AML-193 (cell line): Measurements from ENCODE around the gene MBD3L5.
"Not testable (repeated sequence)": the region's sequence is repeated elsewhere in the genome, so short reads cannot be mapped to it uniquely, and the experiment has no call there.

ENCODE experiments used
- DNase-seq, 2 experiments: peaks; one replicate each; lab custom pipeline; 2025; lab: John Stamatoyannopoulos, UW

MBD3L5 gene

DNA sequence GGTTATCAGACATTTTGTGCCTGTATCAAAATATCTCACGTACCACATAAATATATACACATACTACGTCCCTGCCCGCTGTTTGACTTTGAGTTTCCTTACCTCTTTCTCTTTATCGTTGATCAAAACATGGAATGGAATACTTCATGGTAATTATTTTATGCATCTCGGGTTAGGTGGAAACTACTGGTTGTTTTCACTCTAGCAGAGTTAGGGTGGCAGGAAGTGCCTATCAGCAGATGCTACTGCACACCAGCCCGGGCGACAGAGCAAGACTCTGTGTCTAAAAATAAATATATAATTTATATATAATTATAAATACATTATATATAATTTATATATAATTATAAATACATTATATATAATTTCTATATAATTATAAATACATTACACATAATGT, 22.5 kb downstream of the MBD3L5 start:
- not testable (repeated sequence) for DNase-seq

DNA sequence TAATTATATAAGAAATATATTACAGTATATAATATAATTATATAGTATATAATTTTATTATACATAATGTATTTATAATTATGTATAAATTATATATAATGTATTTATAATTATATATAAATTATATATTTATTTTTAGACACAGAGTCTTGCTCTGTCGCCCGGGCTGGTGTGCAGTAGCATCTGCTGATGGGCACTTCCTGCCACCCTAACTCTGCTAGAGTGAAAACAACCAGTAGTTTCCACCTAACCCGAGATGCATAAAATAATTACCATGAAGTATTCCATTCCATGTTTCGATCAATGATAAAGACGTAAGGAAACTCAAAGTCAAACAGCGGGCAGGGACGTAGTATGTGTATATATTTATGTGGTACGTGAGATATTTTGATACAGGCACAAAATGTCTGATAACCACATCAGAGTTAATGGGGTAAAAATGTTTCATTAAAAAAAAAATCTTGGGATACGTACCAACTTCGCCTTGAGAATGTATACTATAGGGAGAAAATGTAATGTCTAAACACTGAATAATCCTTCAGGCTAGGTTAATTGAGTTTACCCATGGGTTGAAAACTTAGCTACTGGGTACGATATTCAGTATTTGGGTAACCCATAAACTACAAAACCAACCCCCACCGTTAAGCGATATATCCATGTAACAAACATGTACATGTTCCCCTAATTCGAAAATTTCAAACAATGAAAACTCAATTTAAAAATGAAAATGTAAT, 24.4 kb downstream of the MBD3L5 start:
- DNase-seq: not testable (repeated sequence)

DNA sequence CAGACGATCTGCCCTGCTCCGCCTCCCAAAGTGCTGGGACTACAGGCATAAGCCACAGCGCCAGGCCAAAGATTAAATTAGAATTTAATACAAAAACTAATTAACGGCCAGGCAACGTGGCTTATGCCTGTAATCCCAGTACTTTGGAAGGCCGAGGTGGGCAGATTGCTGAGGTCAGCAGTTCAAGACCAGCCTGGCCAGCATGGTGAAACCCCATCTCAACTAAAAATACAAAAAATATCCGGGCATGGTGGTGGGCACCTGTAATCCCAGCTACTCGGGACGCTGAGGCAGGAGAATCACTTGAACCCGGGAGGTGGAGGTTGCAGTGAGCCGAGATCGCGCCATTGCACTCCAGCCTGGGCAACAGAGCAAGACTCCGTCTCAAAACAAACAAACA, 25.3 kb downstream of the MBD3L5 start:
- not testable (repeated sequence) for DNase-seq

DNA sequence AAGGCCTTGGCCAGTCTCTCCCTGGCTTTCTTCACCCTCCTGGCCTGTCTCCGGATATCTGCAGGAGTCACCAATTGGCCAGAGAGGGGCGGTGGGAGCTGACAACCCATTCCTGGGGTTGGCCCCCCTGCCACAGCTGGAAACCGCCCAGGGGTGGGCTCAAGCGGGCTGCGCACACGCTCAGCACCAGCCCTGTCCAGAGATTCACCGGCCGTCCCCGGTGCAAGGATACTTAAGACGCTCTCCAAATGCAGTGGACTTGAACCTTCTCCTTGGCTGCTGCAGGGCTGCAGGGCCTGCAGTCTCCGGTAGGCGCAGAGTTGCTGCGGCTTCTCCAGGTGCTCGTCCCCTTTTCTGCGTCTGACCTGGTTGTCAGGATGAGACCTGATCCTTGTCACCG, 26.0 kb downstream of the MBD3L5 start:
- not testable (repeated sequence) for DNase-seq

DNA sequence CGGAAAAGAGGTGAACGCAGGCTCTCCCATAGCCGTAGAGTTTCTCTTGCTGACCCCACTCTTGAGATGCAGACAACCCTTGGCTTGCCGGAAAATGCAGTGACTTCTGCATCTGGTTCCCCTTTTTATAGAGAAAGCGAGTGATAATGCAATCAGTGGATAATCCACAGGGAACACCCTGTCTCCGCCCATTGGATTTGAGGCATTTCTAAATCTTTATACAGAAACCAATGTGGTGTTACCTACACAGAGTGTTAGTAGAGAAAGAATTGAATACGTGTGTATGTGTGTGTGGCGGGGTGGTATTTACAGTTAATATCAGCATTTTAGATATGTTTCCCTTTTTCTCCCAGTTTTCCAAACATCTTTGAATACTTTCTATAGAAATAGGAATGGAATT, 28.2 kb downstream of the MBD3L5 start, which contains the start of gene MBD3L3:
TSS of gene MBD3L3 (minus strand) at position 101 of the 400 bp plus-strand sequence. CDS start at position 30, 71 bp downstream.
- DNase-seq: not testable (repeated sequence)

DNA sequence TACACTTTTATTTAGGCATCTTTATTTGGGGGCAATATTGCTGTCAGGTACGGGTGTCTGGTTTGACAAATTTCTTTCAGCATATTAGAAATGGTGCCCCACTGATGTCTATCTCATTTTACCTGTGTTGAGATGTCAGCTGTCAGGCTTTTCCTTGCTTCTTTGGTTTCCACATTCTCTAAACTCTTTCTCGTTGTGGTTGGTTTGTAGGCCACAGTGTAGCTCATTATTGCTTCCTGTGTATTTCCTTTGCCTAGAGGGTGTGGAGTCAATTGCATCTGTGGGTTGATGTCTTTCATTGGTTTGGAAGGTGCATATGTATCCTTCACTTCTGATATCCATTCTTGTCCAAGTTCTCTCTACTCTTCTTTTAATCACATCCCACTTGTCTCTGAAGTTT, 29.6 kb downstream of the MBD3L5 start:
- not testable (repeated sequence) for DNase-seq

DNA sequence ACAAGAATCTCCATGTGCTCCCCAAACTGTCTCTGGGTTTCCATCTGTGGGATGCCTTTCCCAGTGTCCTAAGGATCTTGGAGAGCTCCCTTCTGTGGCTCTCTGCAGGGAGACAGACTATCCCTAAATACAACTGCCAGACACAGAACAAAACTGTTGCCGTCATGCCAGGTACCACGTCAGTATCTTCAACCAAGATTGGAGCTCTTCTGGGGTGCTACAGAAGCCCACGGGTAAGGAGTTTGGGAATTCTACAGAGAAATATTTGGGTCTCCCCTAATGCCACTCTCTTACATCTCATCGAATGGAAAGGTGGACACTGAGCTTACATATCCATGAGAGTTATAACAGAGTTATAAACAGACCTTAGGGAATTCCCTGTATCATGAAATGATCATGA, 33.0 kb downstream of the MBD3L5 start:
- no peak for DNase-seq

DNA sequence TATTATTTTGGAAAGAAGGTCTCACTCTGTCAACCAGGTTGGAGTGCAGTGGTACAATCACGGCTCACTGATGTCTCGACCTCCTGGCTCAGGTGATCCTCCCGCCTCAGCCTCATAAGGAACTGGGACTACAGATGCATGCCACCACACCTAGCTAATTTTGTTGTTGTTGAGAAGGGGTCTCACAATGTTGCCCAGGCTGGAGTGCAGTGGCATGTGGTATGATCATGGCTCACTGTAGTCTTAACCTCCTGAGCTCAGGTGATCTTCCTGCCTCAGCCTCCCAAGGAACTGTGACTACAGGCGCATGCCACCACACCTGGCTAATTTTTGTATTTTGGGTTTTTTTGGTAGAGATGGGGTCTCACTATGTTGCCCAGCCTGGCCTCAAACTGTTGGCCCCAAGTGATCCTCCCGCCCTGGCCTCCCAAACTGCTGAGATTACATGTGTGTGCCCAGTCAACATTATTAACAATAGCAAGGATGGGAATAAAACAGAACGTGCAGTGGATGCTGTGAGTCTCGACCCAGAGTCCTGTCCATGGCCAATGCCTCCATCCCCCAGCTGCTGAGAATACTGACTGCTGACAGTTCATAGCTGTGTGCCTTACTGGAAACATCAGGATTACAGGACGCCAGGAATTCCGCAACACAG, 33.5 kb downstream of the MBD3L5 start:
- DNase-seq: no peak

DNA sequence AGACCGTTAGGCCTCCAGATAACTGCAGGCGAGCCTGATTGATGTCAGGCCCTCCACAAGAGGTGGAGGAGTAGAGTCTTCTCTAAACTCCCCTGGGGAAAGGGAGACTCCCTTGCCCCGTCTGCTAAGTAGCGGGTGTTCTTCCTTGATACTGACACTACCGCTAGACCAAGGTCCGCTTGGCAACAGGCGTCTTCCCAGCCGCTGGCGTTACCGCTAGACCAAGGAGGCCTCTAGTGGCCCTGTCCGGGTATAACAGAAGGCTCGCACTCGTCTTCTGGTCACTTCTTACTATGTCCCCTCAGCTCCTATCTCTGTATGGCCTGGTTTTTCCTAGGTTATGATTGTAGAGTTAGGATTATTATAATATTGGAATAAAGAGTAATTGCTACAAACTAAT, 36.7 kb downstream of the MBD3L5 start:
- DNase-seq: not testable (repeated sequence)

DNA sequence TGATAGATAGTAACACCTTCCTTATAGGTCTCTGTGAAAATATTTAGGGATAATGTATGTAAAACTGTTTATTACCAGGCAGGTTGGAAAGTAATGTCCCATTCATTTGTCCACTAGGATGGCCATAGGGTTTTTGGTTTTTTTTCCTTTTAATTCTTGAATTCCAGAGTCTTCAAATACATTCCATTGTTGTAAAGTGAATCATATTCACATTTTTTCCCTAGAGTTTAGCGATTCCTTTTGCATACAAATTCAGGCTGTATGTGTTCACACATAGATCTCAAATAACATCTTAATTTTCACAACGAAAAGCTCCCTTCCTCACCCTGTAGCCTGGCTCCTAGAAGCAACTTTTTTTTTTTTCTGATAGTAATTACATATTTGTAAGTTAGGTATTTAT, 37.3 kb downstream of the MBD3L5 start:
- no peak for DNase-seq

DNA sequence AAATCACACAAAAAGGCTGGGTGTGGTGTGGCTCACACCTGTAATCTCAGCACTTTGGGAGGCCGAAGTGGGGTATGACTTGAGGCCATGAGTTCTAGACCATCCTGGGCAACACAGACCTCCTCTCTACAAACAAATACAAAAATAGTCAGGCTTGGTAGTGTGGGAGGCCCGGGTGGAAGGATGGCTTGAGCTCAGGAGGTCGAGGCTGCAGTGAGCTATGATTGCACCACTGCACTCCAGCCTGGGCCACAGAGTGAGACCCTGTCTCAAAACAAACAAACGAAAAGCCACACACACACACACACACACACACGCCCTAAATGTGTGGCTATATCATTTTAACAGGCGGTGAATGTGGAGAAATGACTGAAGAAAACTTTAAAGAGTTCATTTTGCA, 38.2 kb downstream of the MBD3L5 start:
- DNase-seq: no peak

DNA sequence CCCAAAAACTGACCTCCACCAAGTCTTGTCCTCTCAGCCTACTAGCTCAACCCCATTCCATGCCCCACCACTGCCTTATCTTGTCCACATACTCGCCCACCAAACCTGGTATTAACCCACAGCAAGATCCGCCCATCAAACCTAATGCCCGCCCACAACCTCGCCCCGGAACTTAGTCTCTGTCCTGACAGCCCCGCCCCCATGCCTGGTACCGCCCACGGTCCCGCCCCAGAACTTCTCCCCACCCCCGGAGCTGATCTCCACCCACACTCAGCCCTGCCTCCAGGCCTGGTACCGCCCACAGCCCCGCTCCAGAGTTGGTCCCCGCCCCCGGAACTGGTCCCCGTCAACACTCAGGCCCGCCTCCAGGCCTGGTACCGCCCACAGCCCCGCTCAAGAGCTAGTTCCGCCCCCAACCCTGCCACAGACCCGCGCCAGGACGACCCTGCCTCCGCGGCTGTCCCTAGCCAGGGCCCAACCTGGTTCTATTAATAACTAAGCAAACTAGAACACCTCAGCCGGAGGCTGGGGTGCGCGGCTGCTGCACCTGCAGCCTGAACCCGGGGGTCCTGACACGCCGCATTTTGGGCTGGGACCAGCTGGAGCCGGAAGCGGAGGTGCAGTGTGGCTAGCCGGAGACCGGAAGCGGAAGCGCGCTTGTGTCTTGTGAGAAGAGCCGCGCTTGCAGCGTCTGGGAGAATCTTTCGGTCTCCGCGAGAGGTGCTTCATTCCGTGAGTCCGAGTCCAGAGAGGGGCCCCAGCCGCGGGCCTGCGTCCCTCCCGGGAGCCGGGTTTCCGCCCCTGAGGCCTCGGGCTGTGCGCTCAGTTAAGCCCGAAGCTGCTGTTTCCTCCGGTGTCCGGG, 38.9 kb downstream of the MBD3L5 start, which contains the start of gene ZNF557:
TSS of gene ZNF557 (plus strand) at position 662 of the 862 bp plus-strand sequence. CDS start 5,372 bp downstream, outside the sequence.
- peak; percentile 88 to 93 for DNase-seq

DNA sequence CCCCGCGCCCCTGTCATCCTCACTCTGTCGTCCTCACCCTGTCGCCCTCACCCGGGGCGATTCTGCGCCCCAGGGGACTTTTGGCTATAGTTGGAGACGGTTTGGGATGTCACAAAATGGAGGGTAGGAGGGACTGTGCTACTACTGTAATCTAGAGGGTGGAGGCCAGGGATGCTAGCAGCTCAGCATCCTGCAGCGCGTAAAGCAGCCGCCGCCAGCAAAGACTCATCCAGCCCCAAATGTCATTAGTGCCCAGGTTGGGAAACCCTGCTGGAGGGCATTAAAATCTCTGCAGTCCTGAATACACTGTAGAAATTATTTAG, 39.5 kb downstream of the MBD3L5 start:
- no peak for DNase-seq

DNA sequence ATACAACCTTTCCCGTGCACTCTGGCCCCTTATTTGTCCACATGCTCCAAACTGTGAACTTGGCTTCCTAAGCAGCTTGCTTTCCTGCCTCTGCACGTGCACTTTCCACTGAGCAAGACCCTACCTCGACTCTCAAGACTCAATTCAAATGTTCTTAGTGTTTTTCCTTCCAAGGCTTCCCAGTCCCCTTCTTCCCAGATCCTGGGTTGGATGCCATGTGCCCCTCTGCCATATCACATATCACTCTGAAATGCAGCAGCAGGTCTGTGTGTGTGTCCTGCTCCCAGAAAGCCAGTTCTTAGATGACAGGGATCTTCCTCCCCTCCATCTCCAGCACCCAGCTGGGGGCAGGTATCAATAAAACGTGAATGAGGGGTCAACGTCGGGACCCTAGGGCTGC, 42.2 kb downstream of the MBD3L5 start:
- DNase-seq: no peak

DNA sequence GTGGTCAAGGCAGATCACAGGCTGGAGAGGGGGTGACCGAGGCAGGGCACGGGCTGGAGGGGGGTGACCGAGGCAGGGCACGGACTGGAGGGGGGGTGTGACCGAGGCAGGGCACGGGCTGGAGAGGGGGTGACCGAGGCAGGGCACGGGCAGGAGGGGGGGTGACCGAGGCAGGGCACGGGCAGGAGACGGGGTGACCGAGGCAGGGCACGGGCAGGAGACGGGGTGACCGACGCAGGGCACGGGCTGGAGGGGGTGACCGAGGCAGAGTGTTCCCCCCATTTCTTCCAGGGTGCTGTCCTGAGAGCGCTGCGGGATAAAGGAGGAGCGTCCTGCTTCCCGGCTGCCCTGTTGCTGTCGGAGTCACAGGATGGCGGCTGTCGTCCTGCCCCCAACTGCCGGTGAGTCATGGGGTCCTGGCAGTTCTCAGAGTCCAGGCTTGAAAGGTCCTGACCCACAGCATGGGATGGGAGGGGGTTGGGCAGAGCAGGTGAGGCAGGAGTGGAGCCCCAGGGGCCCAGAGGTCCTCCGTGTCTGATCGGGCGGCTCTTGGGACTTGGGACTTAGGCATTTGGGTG, 44.4 kb downstream of the MBD3L5 start:
- no peak for DNase-seq

DNA sequence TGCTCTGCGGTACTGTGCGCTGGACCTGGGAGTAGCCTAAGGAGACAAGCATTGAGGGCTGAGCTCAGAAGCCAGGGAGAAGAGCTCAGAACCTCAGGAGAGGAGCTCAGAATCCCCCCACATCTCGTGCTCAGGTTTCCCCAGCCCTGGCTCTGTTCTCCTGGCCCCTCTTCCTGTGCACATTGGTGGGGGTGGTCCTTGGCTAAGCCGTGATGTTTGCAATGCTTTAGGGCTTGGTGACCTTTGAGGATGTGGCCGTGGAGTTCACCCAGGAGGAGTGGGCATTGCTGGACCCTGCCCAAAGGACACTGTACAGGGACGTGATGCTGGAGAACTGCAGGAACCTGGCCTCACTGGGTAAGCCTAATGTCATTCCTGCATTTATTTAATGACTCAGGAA, 45.8 kb downstream of the MBD3L5 start:
- no peak for DNase-seq

DNA sequence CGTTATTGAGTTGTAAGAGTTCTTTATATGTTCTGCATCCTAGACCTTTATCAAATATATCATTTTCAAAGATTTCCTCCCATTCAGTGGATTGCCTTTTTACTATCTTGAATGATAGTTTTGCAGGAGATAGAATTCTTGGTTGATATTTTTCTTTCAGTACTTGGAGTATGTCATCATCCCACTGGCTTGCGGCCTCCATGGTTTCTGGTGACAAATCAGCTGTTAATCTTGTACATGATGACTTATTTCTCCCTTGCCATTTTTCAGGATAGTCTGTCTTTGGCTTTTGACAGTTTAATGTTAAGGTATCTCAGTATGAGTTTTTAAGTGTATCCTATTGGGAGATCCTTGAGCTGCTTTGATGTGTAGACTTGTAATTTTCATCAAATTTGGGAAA, 47.6 kb downstream of the MBD3L5 start:
- no peak for DNase-seq
